NAMALWA (cell line): Measurements from ENCODE around the gene MCTP1.
A peak's percentile ranks its signal among the peaks of the same experiment; 100 is the strongest.

Experiments
- DNase-seq: peaks from one replicate; pipeline ENCODE4 v3.0.0-alpha.2; 2015; ENCODE audit warnings: low spot score

The MCTP1 gene

DNA sequence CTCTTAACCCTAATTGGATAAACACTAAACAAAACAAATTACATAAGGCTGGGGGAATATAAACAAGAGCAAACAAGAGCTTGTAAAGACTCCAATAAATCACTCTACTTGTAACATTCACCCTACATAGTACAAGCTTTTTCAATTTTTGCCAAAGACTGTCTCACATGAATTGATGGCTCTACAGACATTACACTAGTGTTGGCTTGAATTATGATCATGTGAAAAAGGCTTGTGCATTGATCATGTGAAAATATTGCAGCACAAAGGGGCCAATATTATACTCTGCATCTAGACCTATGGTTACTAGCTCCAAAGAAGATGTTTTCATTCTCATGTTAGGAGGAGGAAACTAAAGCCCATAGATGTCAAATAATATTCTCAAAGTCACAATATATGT is 212.6 kb downstream of the MCTP1 start:
- DNase-seq, result no peak

DNA sequence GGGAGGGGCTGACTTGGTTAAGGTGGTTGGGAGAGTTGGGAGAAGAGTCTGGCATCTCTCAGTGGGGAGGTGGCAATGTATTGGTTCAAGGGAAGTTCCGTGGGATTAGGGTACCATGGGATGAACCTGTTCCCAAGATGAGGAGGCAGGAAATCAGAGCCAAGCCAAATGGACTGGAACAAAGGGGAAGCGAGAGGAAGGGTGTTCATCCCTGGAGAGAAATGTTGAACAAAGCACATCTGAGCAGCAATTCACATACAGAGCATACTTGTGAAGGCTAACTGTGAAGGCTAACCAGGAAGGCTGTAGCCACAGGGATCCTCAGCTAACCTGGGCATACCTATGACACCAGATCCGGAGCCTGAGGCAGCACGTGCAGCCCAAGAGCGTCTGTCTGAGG is 214.0 kb downstream of the MCTP1 start:
- no peak for DNase-seq

DNA sequence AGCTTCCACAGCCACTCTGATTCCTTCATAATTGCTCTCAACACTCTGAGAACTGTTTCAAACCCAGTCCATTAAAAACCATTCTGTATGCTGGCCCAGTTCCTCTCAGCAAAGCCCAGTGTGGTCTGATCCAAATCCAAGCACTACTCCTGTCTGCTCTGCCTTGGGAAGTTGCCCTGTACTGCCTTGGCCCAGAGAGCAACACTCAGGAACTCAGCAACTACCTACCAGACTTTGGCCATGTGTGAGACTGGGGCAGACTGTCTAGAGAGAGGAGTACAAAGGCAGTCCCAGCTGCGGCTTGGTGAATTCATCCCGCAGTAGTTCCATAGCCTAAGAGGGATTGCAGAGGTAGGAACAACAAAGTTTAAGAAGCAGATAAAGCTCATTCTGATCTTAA is 214.4 kb downstream of the MCTP1 start:
- no peak for DNase-seq

DNA sequence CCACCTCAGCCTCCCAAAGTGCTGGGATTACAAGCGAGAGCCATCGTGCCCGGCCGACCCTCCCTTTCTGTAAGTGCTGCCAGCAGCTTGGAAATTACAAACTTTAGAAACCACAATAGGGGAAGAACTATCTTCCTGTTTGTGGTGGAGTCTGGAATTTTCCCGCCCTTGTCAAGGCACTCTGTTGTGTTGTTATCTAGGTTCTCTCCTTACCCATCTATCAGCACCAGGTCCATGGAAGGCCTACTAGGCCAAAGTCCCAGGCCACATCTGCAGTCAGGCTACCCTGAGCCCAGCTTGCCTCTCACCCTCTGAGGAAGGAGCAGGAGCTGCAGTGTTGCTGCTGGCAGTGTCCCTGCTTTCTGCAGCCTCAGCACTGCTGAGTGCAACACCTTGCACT is 214.9 kb downstream of the MCTP1 start:
- no peak for DNase-seq

DNA sequence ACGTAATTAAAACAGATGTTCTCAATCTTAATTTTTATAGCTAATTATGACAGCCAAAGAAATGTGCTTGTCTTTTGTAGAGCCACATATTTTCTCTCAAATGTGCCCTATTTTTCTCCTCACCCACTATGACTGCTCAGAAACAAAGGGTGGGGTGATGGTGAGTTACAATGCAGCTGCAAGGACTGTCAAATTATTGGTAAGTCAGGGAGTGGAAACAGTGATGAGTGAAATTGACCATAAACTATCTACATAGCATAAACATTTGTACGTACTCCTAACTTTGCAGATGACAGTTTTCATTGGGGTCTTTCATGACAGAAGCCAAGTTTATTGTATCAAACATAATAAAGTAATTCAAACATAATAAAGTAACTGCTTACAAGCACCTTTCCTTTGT is 215.9 kb downstream of the MCTP1 start:
- DNase-seq, result peak; percentile 32

DNA sequence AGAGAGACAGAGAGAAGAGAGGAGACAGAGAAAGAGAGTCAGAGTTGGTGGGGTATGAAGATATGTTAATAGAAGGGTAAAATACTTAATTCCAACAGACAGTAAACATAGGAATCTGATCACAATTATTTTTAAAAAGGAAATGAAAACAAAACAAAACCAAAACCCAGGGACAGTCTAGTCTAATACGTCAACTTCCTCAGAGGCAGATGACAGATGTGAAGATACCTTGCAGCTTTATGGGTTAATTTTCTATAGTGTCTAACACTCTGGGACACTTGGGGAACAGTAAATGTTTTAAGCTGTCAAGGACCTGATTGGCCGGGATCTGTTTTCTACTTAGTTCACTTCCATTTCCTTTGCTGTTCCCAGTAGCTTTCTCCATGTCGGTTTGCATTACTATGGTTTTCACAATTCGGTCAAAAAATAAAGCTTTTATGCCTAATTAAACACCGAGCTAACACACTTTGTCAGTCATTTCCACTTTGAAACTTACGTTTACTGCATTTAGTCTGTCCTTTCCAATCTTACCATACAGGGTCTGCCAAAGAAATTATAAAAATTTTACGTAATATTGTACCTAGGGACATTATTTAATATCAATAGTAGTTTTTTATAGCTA is 216.5 kb downstream of the MCTP1 start:
- DNase-seq, result peak; percentile 54

DNA sequence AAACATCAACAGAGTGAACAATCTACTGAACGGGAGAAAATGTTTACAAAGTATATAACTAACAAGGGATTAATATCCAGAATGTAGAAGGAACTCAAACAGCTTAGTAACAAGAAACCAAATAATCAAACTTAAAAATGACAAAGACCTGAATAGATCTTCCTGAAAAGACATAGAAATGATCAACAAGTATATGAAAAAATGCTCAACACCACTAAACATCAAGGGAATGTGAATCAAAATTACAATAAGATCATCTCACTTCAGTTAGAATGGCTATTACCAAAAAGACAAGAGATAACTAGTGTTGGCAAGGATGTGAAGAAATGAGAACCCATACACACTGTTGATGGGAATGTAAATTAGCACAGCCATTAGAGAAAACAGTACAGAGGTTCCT is 218.8 kb downstream of the MCTP1 start:
- DNase-seq, result no peak

DNA sequence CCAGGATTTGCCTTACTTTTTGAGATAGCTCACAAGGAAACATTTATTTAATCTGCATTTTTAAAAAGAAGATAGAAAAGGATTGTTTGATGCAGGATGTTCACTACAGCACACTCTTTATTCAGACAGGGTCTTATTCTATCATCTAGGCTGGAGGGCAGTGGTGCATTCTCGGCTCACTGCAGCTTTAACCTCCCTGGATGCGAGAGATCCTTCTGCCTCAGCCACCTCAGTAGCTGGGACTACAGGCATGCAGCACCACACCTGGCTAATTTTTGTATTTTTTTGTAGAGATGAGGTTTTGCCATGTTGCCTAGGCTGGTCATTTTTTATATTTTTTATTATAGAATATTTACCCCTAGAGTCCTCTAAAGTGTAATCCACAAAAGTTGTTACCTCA is 221.4 kb downstream of the MCTP1 start:
- DNase-seq, result no peak

DNA sequence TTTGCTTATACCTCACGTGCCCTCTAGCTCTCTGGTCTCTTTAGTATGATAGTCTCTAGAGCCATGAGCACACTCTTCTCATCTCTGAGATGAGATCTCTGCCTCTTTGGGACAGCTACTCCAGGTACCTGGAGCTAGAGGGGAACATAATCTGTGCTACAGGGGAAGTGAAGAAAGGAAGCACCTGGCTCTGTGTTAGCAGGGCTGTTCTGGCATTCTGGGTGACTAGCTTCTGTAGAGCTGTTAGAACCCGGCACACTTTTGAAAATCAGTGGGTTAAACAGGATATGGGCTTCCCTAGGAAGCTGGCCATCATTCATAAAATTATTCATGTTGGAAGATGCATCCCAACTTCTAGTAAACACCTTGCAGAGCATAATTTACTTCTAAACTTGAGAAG is 224.8 kb downstream of the MCTP1 start:
- no peak for DNase-seq

DNA sequence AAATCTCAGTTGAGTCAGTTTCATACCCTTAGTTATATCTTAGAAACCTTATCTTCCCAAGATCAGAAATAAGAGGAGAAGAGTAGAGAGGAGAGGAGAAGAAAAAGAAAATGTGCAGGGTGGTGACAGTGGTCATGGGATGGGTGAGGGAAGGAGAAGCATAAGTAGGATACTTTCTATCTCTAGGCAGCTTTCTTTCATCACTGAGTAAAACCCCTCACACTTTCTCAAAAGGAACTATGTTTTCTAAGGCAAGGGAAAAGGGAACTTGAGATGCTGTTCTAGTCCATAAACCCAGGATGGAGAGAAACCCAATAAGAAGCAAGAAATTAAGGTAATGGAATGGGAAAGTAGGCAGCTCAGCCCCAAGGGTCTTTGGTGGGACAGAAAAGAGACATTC is 225.3 kb downstream of the MCTP1 start:
- no peak for DNase-seq

DNA sequence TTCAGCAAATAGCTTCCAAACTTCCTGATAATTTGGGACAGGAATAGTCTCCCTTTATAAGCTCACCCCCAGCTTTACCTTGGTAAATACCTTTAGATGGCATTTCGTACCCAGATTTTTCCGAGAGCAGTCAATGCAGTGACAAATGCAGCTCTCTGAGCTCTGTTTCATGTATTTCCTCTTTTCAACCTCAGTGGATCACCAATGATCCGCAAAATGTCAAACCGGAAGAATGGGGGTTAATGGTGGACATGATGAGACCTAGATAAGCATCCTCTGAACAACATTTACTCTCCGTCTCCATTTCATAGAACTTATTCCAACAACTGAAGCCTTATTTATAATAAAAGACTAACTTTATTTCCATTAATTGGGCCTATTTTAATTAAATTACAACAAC is 227.3 kb downstream of the MCTP1 start:
- DNase-seq, result no peak

DNA sequence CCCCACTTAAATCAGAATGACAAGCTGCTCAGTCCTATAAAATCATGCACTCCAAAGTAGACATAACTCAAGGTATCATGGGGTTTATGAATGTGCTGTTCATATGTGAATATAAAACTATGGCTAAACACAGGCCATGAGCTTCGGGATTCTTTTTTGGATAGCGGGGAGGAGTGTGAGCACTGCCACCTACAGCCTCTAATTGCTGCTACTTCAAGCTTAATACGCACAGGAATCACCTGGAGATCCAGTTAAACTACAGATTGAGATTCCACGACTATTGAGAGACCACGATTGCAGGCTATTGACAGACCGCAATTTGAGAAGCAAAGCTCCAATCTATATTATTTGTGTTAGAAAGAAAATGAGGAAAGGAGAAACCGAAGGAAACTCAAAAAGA is 231.6 kb downstream of the MCTP1 start:
- DNase-seq, result no peak

DNA sequence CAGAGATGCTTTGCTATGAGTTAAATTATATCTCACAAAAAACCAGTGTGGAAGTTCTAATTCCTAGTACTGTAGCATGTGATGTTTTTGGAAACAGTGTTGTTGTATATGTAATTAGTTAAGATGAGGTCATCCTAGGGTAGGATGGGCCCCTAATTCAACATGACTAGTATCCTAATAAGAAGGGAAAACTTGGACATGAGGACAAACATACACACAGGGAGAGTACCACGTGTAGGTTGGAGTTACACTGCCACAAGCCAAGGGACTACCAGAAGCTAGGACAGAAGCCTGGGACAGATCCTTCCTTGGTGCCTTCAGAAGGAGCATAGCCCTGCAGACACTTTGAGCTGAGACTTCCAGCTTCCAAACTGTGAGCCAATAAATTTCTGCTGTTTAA is 234.2 kb downstream of the MCTP1 start:
- no peak for DNase-seq

DNA sequence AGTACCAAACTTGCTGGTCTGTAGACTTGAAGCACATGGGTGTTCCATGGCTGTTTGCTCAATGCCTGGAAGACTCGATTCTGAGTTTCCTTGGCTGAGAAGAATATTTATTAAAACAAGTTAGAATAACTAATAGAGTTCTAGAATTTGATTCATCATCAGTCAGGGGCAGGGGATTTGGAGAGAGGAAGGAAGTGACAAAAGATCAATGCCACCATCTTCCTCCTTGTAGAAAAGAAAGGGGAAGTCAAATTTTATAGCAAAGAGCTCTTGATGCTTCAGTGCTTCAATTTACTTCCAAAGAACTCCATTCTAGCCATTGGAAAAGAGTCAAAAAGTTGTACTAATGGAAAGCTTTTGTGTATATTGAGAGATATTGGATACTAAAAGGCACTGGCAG is 236.3 kb downstream of the MCTP1 start:
- DNase-seq, result peak; percentile 23

DNA sequence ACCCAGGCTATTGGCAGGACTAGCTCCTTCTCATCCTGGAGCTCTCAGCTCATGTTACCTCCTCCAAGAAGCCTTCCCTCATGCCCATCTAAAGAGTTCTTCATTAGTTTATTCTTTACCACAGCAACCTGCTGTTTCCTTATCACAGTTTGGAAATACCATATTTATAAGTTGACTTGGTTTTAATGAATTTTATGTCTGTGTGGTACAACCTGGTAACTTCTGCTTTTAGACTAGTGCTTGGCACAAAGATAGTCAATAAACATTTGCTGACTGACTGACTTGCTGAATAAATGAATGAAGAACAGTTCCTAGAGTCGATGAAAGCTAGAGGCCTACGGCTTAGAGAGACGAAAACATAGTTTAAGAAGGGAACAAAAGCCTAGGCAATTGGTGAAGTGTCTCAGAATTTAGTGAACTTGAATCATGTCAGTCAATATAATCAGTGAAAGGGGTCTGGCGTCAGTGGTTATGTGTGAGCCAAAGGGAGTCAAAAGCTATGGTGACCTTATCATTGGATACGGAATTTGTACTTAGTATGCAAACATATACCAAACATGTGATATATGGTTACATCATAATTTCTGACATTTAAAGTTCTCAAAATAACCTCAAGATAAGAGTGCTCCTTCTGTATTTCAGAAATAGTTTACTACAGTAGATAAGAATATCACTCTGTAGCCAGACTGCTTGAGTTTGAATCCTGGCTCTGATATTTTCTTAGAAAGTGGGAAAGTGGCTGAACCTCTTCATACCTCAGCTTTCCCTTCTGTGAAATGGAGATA is 239.5 kb downstream of the MCTP1 start:
- no peak for DNase-seq

DNA sequence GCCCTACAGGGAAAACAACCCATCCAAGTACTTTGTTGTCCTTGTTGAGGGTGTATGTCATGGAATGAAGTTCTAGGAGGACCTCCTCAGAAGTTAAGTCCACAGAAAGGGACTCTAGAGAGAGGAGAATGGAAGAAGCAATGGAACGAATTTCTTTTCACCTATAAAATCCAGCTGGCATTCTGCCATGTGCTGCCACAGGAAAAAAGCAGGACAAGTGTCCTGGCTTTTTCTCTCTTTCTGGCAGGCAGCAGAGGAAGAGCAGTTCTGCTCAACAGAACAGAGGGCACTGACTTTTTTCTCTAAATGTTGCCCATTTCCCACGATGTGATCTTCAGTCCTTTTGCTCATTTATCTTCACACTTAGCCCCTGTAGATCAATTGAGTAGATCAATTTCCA is 240.8 kb downstream of the MCTP1 start:
- no peak for DNase-seq

DNA sequence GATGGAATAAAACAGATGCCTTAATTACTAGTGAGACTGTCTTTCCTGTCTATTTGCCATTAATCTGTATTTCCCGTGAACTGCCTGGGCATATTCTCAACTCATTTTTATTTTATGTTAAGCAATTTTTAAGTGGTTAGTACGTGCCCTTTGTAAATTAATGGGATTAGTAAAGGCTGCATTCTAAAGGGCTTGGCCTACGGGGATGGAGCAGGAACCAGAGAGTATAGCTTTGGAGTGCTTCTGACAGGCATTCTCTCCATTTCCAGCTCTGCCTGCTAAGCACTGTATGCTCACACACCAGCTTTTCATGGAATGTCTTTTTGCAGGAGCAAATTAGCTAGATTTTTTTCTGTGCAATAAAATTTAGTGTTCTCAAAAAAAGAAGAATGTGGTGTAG is 241.2 kb downstream of the MCTP1 start:
- DNase-seq, result no peak

DNA sequence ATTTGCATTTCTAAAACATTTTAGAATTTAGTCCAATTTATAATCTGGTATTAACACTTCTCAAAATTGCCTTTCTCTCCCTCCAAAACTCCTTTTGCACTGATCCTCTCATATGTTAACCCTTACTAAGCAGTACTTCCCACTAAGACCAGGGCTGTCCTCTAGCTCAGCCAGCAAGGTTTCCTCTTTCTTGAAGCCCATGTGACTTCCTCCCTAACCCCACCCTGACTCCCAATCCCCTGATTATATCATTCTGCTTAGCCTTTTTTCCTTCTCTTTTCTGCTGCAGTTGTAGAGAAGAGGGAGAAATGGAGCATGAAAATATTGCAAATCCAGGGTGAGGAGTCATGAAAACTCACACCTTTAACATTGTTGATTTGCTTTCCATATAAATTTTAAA is 241.7 kb downstream of the MCTP1 start:
- no peak for DNase-seq

DNA sequence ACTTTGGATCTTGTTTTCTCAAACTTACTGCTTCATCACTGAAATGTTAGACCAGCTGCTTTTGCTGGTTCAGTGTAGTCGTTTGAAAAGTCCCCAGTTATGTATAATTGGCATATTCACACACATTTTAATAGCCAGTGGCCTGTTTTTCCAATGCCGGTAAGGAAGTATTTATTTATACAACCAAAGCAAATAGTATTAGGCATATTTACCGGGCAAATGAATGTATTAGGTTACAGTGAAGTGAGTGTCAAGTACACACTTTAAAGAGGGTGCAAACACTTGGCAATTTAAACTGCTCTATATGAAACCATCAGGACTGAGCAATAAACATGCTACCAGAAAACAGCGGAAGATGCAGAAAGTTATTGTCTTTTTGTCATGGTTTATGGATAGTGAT is 242.9 kb downstream of the MCTP1 start:
- no peak for DNase-seq

DNA sequence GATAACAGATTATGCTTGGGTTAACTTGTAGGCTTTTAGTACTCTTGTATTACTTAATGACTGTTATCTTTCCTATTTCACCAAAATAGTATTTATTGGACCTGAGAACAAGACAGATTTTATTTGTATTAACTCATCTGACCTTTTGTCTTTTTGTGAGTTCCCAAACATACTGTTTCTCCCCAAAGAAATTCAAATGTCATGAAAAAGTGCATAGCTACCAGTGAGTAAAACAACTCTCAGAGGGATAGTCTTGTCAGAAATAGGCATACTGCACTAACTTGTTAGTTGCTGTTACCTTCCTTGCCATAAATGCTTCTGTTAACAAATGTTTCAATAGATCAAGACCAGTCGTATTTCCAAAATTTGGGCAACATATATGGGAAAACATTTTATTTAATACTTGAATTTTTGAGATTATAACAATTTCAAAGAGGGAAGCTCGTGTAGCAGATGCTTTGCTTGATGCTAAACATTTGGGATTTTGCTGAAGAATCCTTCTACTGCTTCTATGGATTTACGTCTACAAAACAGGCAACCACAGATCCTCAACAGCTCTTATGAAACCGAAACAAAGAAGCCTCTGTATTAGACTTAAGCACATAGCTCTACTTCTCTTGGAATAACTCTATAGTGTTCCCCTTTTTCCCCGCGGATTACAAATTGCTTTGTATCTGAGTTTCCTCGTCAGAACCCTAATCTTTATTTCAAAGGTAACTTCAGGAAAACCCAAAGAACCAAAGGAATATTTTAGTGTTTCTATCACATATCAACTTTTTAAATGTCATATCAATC is 248.8 kb downstream of the MCTP1 start:
- no peak for DNase-seq

DNA sequence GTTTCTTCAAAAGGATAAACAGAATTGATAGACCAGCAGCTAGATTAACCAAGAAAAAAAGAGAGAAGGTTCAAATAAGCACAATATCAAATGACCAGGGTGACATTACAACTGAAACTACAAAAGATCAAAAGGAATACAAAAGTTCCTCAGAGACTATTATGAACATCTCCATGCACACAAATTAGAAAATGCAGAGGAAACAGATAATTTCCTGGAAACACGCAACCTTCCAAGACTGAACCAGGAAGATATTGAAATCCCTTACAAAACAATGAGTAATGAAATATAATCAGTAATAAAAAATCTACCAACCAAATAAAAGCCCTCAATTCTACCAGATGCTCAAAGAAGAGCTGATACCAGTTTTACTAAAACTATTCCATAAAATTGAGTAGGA is 252.1 kb downstream of the MCTP1 start:
- DNase-seq, result no peak

DNA sequence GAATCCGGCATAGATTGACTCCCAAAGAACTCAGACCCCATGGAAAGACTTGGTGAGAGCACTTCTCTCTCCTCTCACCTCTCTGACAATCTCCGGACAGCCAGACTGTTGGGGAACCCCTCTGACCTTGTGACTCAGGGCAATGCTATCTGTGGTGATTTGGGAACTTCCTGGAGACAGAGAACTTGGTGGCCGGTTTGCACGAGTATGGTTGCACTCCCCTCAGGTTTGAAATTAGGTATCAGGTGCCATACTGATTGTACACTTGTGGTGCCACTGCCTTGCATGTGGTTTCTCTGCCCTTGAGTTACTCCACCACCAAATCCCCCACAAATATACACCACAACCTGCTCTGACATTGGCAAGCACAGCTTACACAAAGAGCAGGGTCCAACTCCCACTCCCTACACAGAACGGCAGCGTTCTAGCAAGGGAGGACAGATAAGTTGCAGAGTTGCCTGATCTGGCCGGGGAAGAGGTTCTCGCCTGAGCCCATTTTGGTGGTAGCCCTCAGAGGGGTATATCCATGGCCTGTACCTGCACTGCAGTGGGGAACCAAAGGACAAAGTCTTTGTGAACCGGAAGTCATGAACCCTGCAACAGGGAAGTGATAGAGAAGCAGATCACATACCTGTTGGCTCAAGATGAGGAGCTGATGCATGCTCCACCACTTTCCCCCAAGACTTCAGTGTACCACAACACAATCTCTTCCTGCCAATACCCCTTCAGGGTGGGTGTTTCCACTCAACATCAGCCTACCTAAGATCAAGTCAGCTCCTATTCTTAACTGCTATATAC is 255.1 kb downstream of the MCTP1 start:
- DNase-seq, result no peak
